ENCODE data around the gene SLC22A14.
"Not testable (repeated sequence)": the region's sequence is repeated elsewhere in the genome, so short reads cannot be mapped to it uniquely, and the experiment has no call there.

The SLC22A14 gene

DNA sequence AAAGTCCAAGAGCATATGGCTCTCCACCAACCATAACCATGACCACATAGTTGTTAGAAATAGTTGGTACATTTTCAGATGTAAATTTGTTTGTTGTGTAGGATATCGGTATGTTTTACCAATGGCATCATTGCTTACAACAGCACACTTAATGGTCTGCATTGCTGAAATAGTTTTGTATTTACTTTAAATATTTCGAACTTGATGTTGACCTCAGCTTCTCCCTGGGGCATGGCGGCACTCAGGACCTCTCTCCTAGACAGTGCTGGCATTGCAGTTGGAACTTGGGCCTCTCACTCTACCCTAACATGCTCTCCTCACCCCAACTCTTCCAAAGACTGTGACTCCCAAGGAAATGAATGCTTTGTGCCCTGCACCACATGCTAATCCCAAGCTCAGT is 11.5 kb upstream of the SLC22A14 start:
- DNase-seq (ENCODE audit: low read depth in 2 of 2) = no peak

DNA sequence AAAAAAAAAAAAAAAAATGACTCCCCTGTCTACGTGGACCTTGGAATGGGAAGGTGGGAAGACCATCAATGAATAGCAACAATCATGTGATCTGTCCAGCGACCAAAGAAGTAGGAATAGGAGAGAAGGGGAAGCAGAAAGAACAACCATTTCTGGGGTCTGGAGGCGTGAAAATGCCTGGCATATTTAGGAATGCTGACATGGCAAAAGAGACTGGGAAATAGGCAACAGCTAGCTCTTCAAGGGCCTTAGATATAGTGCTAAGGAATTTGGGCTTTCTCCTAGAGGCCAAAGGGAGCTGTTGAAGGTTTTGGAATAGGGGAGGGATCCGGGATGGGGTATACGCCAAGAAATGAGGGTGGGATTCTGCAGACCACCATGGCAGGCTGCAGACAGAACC is 10.5 kb upstream of the SLC22A14 start:
- DNase-seq (ENCODE audit: low read depth in 2 of 2) = no peak

DNA sequence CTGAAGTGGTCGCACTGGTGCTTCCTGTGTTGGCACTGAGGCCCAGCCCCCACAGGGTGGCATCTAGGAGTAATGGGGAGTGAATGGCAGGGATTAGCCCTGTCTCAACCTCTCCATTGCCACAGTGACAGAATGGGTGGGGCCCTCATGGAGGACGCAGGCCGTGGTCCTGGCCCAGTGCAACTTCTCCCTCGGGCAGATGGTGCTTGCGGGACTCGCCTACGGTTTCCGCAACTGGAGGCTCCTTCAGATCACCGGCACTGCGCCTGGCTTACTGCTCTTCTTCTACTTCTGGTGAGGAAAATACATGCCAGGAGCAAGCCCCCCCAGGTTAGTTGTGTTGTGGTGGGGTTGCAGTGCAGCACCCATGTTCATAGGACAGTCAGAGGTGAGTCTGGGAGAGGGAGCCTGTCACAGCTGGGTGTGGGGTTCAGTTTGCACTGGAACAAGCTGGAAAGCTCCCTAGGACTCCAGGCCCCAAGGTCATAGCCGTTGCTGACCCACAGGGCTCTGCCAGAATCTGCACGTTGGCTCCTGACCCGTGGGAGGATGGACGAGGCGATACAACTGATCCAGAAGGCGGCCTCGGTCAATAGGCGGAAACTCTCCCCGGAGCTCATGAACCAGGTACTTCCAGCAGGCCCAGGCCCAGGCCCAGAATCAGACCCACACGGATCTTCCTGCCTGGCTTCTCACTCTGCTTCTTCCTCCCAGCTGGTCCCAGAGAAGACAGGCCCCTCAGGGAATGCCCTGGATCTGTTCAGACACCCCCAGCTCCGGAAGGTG is 7.0 kb upstream of the SLC22A14 start:
- DNase-seq (ENCODE audit: low read depth in 2 of 2) = no peak

DNA sequence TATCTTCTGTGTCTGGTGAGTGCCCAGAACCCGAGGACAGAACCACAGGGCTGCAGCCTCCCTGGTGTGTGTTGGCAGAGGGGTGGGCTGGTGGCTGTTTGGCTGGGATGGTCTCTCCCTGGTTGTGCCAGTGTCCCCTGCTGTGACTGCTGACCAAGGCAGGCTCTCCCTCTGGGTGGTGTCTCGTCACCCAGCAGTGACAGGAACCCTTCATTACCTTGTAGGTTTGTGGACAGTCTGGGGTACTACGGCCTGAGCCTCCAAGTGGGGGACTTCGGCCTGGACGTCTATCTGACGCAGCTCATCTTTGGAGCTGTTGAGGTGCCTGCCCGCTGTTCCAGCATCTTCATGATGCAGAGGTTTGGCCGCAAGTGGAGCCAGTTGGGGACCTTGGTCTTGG is 6.4 kb upstream of the SLC22A14 start:
- no peak for DNase-seq (ENCODE audit: low read depth in 2 of 2)

DNA sequence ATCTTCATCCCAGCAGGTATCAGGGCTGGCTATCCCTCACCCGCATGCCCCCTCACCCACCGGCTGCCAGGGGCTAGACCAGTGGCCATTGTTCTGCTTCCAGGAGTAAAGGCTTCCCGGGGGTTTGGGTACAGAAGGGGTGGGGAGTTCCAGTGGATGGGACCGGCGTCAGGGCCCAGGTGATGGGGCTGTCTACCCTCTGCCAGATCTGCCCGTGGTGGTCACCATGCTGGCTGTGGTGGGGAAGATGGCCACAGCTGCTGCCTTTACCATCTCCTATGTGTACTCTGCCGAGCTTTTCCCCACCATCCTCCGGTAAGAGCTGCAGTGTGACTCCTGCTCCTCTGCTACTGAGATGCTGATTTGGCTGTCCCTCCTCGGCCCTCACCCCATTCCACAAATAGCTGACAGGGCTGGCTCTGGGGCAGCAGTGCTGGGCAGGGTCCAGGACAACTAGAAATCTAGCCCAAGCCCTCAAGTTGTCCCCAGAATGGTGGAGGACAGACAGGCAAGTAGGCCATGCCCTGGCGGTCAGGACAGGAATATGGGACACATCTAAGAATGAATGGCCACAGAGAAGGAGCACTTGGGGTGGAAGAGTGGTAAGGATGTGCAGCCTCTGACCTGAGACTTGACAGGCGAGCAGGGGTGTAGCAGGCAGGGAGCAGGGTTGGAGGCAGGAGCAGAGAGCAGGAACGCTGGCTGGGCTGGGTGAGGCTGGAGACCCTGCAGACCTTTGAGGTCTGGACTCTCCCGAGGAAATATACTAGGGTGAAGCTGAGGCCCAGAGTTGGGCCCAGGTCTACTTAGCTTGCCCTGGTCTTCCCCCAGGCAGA is 5.8 kb upstream of the SLC22A14 start:
- DNase-seq (ENCODE audit: low read depth in 2 of 2) = no peak

DNA sequence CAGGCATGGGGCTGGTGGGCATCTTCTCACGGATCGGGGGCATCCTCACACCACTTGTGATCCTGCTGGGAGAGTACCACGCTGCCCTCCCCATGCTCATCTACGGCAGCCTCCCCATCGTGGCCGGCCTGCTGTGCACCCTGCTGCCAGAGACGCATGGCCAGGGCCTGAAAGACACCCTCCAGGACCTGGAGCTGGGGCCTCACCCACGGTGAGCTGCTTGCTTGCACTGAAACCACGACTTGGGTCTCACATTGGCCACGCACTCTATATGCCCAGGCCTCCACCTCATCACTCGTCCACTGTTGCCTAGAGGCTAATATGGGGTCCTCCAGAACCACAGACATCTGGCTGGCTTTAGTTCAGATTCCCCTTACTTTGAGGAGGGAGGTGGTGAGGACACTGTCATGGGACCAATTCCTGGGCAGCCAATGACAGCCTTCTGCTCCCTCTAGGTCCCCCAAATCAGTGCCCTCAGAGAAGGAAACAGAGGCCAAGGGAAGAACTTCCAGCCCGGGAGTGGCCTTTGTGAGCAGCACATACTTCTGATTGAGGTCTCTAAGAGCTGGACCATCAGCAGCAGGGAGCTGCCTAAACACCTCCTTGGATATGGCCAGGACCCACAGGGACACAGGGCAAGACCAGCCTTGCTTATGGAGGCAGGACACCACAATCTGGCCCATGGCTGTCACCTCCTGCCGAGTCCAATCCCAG is 5.0 kb upstream of the SLC22A14 start:
- no peak for DNase-seq (ENCODE audit: low read depth in 2 of 2)

DNA sequence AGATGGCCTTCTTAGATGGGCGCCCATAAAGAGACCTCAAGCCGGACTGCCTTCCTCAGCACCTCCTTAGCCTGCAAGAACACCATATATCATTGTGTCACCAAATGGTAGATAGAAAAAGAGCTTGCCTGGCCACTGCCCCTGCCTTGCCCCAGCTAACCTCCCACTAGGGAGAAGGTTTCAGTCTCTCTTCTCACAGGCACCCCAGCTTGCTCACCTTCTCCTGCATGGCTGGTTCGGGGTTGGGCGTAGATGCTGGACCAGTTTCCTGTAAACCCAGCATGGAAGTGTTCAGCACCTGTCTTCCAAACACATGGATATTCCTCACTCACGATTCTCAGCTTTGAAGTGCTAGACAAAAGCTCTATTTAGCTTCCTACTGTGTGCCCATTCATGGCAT is 3.3 kb upstream of the SLC22A14 start:
- DNase-seq (ENCODE audit: low read depth in 2 of 2) = no peak

DNA sequence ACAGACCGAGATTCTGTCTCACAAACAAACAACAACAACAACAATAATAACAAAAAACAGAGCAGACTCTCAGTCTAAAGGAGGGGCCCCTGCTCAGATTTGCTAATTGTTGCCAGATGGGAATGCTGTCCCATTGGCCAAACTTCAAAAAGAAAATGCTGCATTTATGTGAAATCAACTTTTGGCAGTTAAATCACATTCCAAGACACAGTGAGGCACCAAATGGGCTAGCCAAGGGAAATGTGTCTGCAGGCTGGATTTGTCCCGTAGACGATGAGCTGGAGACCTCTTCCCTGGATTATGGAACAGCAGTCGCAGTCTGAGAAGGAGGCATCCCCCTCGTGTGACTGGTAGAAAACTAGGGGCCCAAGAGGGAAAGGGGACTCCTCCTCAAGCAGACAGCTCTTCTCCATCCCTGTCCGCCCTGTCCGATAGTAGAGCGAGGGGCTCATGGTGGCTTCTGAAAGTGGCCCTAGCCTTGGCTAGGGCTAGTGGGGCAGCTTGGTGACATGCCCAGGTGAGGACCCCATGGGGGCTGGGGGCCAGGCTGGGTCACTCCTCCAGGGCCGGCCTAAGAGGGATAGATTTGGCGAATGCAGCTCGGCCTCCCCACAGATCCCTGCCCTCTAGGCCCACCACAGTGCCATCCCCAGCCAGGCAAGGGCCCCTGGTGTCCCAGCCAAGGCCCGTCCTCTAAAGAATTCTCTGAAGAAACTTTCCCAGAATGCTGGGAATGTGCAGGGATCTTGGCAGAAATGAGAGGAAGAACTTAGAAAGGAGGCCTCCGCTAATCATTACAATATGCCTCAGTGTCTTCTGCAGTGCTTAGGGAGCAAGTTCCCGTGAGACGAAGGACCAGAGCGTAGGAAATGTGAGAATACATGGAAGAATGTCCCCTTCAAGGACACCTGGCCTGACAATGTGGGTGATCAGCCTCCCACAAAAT is 2.0 kb downstream of the SLC22A14 start:
- DNase-seq (ENCODE audit: low read depth in 2 of 2) = no peak

DNA sequence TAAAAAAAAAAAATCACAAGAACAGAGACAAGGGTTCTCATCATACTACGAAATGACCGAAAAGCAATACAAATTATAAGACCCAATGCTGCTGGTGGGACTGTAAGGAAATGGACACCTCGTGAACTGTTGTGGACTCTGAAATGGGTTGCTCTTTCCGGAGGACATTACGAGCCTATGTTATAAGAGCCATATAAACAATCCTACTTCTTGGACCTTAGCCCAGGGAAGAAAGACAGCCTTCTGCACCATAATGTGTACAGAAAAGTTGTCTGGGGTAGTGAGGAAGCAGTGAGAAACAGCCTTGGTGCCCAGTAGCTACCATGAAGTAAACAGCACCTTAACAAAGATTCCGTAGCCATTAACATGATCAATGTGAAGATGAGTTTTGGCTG is 2.7 kb downstream of the SLC22A14 start:
- DNase-seq (ENCODE audit: low read depth in 2 of 2) = no peak

DNA sequence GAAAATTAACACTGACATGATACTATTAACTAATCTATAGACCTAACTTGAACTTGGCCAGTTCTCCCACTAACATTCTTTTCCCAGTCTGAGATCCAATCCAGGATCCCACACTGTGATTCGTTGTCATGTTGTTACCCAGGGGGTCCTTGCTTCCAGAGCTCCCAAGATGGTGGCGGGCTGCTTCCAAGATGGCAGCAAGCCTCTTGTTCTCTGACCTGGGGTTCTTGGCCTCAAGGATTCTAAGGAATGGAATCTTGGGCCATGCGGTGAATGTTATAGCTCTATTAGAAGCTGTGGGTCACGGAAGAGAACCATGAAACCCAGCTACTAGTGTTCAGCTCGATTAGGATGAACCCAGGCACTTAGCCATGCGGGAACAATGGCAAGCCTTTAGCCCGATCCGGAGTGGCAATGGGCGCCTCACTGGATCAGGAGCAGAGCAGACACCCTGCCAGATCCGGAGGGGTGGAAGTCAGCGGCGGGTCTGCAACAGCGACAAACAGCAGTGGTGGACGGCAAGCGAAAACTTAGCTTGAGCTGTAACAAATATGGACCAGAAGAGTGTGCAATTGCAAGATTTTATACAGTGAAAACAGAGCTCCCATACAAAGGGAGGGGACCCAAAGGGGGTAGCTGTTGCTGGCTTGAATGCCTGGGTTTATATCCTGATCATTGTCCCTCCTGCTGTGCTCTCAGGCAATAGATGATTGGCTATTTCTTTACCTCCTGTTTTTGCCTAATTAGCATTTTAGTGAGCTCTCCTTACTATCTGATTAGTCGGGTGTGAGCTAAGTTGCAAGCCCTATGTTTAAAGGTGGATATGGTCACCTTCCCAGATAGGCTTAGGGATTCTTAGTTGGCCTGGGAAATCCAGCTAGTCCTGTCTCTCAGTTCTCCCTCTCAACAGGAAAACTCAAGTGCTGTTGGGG is 7.5 kb downstream of the SLC22A14 start:
- DNase-seq (ENCODE audit: low read depth in 2 of 2) = not testable (repeated sequence)

DNA sequence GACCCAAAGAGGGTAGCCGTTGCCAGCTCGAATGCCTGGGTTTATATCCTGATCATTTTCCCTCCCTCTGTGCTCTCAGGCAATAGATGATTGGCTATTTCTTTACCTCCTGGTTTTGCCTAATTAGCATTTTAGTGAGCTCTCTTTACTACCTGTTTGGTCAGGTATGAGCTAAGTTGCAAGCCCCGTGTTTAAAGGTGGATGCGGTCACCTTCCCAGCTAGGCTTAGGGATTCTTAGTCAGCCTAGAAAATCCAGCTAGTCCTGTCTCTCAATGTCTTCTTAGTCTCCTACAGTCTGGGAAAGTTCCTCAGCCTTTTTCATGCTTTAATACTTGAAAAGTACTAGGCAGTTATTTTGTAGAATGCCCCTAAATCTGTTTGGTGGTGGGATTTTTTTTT is 15.0 kb downstream of the SLC22A14 start:
- not testable (repeated sequence) for DNase-seq (ENCODE audit: low read depth in 2 of 2)

DNA sequence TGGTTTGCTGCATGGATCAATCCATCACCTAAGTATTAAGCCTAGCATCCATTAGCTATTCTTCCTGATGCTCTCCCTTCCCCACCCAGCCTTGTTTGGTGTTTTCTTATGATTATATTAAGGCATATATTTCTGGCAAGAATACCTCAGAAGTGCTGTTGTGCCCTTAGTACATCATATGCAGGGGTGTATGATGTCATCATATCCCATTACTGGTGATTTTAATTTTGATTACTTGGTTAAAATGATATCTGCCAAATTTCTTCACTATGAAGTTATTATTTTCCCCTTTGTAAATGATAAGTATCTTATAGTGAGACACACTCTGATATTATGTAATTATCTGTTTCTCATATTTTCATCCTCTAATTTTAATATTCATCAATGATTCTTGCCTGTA is 15.4 kb downstream of the SLC22A14 start:
- DNase-seq (ENCODE audit: low read depth in 2 of 2) = no peak

DNA sequence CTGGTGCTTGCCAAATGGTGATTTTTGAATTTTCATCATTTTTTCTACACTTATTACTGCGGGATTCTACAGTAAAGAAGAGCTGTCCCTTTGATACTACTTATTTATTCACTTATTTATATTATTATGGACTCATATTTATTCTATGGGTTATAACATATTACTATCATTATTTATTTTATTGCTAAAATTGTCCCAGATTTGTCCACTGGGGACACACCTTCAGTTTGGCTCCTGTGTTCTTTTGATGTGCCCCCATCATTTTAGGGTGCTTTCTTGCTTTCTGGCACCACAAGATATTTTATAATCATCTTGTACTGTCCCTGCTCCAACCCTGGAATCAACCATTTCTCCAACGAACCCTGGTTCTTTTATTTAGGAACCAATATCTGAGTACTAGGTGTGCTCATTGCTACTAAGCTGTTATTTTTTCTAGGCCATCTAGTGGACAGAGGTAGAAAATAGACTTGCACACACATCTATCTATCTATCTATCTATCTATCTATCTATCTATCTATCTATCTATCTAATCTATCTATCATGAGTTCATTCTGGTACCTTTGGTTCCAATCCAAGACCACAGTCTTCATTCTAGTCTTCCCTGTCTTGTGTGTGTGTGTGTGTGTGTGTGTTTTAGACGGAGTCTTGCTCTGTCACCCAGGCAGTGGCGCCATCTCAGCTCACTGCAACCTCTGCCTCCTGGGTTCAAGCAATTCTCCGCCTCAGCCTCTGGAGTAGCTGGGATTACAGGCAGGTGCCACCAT is 16.0 kb downstream of the SLC22A14 start:
- no peak for DNase-seq (ENCODE audit: low read depth in 2 of 2)

DNA sequence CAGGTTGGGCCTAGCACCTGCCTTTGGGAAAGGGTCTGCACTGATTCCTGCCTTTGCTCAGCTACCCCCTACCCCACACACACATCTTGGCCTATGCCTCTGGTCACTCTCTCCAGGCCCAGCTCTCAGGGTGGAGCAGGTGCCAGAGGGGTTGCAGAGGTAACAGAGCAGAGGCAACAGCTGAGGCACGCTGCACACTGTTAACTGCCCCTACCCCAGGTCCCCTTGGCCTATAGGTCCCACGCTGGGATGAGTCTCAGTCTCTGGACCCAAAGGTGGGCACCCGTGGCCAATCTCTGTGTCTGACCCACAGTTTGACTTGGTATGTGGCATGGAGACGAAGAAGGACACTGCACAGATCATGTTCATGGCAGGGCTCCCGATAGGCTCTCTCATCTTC is 24.8 kb downstream of the SLC22A14 start:
- no peak for DNase-seq (ENCODE audit: low read depth in 2 of 2)

DNA sequence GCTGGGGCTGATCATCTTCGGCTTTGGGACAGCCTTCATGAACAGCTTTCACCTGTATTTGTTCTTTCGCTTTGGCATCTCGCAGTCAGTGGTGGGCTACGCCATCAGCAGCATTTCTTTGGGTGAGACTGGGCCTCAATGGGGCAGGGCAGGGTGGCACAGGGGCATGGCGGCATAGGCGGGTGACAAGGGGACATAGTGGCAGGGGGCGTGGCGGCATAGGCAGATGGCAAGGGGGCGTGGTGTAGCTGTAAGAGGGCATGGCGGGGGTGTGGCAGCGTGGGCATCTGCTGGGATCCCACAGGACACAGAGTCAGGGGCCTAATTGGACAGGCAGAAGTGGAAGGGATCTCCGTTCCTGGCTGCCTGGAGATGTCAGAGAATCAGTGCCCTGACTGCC is 25.5 kb downstream of the SLC22A14 start:
- DNase-seq (ENCODE audit: low read depth in 2 of 2) = no peak

DNA sequence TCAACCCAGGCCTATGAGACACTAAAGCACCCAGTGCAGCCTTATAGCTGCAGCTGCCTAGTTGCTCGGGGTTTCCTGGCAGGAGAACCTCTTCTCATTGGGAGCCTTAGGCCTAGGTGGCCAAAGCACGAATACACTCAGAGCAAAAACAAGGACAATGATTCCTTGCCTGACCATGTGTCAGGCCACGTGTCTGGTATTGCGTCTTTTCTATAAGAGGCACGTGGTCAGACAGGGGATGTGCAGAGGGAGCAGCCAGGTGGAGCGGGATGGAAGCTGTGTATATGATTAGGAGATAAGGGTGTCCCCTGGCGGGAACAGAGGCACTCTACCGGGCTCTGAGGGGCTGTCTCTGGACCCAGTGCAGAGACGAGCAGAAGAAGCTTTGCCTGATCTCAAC is 26.4 kb downstream of the SLC22A14 start:
- DNase-seq (ENCODE audit: low read depth in 2 of 2) = no peak

DNA sequence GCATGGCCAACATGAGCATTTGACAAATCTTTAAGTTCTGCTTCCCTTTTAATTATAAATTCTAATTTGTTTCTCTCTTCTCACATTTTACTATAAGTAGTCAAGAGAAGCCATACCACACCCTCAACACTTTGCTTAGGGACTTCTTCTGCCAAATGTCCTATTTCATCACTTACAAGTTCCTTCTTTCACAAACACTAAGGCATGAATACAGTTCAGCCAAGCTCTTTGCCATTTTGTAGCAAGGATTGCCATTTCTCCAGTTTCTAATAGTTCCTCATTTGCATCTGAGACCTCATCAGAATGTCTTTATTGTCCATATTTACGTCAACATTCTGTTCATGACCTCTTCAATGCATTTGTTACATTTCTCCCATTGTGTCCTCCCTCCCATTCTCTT is 29.4 kb downstream of the SLC22A14 start:
- DNase-seq (ENCODE audit: low read depth in 2 of 2) = no peak

DNA sequence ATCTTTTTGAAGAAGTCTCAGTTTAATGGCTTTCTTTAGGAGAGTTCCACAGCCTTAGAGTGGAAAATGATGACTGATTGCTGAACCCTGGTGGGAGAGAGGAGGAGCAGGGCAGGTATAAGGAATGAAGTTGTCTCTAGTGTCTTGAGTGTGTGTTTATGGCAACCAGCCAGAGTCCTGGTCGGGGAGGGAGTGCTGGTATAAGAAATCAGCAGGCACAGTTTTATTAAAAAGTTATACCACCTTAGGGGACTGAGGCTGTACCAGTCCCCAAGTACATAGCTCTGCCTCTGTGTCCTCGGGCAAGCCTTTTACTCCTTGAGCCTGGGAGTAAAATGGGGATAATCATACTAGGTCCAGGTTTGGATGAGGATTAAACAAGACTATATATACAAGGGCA is 29.8 kb downstream of the SLC22A14 start:
- no peak for DNase-seq (ENCODE audit: low read depth in 2 of 2)

DNA sequence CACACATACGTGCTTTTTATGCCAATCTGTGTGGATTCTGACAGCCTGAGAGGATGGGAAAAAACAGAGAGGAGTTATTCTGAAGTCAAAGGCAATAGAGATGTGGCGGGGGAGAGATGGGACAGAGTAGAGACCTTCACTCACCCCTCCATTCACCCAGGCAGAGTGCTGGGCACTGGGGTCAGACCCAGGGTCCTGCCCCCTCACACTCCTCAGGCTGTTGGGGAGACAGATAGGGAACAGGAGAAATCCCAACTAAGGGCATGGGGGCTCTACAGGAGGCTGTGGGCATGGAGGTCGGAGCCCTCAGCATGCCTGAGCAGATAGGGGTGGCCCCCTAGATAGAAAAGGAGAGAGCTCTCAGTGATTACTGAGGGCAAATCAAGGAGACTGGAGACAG is 30.3 kb downstream of the SLC22A14 start:
- no peak for DNase-seq (ENCODE audit: low read depth in 2 of 2)

DNA sequence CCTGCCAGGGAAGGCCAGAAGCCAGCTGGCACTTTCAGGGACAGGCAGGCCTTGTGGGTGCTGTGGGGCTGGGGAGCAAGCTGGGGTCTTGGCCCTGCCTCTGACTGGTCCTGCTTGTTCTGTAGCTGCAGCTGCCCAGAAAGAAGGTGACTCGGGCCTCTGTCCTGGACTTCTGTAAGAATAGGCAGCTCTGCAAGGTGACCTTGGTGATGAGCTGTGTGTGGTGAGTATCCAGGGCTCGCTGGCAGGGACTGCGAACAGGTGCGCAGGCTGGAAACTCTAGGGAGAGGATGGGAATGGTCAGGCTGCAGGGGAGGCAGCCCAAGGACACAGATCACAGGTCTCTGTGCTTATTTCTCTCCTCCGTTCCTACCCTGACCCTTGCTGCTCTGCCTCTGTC is 31.2 kb downstream of the SLC22A14 start:
- DNase-seq (ENCODE audit: low read depth in 2 of 2) = no peak
